ENCODE results near the gene GRK2. TPM values are rescaled to one million over a fixed set of nuclear protein-coding genes. Genes with fewer than 3 reads are reported as not detected.

GRK2 gene
- total and polyA plus RNA-seq, 2 of the 13 experiments (the other 11 are each of a cell fraction or from before 2014, with no cell fraction given): 31.3 to 42.4 TPM

DNA sequence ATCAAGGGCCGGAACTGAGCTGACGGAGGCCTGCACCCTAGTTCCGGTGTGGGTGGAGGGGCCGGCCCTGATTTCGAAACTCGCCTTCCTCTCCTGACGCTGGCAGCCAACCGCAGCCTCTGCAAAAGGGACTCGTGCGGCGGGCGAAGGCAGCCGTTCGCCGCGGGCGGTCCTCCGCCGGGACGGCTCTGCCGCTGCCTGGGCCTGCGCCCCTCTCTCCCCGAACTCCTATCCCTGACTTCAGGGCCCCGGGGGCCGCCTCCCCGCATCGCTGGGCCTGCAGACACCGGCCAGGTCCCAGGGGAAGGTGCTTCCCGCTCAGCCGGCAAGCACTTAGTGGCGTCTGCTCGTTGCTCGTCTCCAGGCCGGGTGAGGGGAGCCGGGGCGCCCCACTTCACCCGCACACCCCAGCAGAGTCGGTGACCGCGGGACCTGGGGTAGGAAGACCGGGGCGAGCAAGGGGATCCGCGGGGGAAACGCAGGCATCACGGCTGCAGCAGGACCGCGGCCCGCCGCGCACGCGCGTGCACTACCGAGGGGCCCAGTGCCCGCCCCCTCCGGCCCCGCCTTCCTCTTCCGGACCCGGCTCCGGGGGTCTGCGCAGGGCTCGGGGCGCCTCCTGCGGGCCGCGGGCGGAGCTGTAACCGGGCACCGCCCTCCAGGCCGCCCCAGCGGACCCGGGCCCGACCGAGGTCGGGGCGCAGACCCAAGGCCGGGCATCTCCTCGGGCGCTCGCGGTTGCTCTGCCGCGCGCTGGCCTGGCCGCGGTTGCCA, 22.4 kb downstream of the GRK2 start (continued):
- TF ChIP-seq, protein P1, sequence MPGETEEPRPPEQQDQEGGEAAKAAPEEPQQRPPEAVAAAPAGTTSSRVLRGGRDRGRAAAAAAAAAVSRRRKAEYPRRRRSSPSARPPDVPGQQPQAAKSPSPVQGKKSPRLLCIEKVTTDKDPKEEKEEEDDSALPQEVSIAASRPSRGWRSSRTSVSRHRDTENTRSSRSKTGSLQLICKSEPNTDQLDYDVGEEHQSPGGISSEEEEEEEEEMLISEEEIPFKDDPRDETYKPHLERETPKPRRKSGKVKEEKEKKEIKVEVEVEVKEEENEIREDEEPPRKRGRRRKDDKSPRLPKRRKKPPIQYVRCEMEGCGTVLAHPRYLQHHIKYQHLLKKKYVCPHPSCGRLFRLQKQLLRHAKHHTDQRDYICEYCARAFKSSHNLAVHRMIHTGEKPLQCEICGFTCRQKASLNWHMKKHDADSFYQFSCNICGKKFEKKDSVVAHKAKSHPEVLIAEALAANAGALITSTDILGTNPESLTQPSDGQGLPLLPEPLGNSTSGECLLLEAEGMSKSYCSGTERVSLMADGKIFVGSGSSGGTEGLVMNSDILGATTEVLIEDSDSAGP (CRISPR knock-in tag; IDR thresholded peaks at IDR 0.05; ENCODE audit: borderline replicate concordance): peak; percentile 88; the same call in 1 of the 2 replicates
- TF ChIP-seq ZNF124 (CRISPR knock-in tag; IDR thresholded peaks at IDR 0.05): peak; percentile 78; the same call in 1 of the 2 replicates
- no peak for TF ChIP-seq GTF2F1 (IDR thresholded peaks at IDR 0.05; ENCODE audit: low read length)
- TF ChIP-seq TCF12 (IDR thresholded peaks at IDR 0.05): no peak
- peak; percentile 88 for TF ChIP-seq TCF12 (CRISPR knock-in tag; IDR thresholded peaks at IDR 0.05)
- TF ChIP-seq ZNF720 (CRISPR knock-in tag; IDR thresholded peaks at IDR 0.05): no peak
- TF ChIP-seq ZSCAN31 (CRISPR knock-in tag; IDR thresholded peaks at IDR 0.05; ENCODE audit: low read depth): peak; percentile 93; the same call in 1 of the 2 replicates
- TF ChIP-seq CENPX (CRISPR knock-in tag; IDR thresholded peaks at IDR 0.05): no peak
- TF ChIP-seq, protein P2, sequence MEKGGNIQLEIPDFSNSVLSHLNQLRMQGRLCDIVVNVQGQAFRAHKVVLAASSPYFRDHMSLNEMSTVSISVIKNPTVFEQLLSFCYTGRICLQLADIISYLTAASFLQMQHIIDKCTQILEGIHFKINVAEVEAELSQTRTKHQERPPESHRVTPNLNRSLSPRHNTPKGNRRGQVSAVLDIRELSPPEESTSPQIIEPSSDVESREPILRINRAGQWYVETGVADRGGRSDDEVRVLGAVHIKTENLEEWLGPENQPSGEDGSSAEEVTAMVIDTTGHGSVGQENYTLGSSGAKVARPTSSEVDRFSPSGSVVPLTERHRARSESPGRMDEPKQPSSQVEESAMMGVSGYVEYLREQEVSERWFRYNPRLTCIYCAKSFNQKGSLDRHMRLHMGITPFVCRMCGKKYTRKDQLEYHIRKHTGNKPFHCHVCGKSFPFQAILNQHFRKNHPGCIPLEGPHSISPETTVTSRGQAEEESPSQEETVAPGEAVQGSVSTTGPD (CRISPR knock-in tag; IDR thresholded peaks at IDR 0.05): no peak
- TF ChIP-seq KMT2A (CRISPR knock-in tag; IDR thresholded peaks at IDR 0.05): peak; percentile 73; the same call in 1 of the 2 replicates
- TF ChIP-seq SRF (IDR thresholded peaks at IDR 0.05; ENCODE audit: low read depth, low read length): no peak
- TF ChIP-seq ZNF777 (CRISPR knock-in tag; IDR thresholded peaks at IDR 0.05): peak; percentile 46; the same call in 1 of the 2 replicates
- TF ChIP-seq, protein P3, sequence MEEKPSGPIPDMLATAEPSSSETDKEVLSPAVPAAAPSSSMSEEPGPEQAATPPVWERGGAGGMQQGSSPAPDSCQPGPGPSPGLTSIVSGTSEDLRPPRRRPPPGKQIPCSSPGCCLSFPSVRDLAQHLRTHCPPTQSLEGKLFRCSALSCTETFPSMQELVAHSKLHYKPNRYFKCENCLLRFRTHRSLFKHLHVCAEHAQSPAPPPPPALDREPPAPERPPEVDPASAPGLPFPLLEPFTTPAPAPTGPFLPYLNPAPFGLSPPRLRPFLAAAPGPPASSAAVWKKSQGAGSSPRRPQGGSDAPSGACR (CRISPR knock-in tag; IDR thresholded peaks at IDR 0.05): peak; percentile 97
- TF ChIP-seq, protein P4, sequence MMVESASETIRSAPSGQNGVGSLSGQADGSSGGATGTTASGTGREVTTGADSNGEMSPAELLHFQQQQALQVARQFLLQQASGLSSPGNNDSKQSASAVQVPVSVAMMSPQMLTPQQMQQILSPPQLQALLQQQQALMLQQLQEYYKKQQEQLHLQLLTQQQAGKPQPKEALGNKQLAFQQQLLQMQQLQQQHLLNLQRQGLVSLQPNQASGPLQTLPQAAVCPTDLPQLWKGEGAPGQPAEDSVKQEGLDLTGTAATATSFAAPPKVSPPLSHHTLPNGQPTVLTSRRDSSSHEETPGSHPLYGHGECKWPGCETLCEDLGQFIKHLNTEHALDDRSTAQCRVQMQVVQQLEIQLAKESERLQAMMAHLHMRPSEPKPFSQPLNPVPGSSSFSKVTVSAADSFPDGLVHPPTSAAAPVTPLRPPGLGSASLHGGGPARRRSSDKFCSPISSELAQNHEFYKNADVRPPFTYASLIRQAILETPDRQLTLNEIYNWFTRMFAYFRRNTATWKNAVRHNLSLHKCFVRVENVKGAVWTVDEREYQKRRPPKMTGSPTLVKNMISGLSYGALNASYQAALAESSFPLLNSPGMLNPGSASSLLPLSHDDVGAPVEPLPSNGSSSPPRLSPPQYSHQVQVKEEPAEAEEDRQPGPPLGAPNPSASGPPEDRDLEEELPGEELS (CRISPR knock-in tag; IDR thresholded peaks at IDR 0.05): peak; percentile 78
- TF ChIP-seq, protein P5, sequence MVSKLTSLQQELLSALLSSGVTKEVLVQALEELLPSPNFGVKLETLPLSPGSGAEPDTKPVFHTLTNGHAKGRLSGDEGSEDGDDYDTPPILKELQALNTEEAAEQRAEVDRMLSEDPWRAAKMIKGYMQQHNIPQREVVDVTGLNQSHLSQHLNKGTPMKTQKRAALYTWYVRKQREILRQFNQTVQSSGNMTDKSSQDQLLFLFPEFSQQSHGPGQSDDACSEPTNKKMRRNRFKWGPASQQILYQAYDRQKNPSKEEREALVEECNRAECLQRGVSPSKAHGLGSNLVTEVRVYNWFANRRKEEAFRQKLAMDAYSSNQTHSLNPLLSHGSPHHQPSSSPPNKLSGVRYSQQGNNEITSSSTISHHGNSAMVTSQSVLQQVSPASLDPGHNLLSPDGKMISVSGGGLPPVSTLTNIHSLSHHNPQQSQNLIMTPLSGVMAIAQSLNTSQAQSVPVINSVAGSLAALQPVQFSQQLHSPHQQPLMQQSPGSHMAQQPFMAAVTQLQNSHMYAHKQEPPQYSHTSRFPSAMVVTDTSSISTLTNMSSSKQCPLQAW (CRISPR knock-in tag; IDR thresholded peaks at IDR 0.05): peak; percentile 69; the same call in 1 of the 2 replicates
- peak; percentile 53 for TF ChIP-seq PHF20 (CRISPR knock-in tag; IDR thresholded peaks at IDR 0.05)
- TF ChIP-seq ELF4 (CRISPR knock-in tag; IDR thresholded peaks at IDR 0.05; ENCODE audit: borderline replicate concordance): peak; percentile 93
- TF ChIP-seq NRL (CRISPR knock-in tag; IDR thresholded peaks at IDR 0.05; ENCODE audit: borderline replicate concordance): peak; percentile 5; the same call in 1 of the 2 replicates
- peak; percentile 95; the same call in 1 of the 2 replicates for TF ChIP-seq SMAD9 (CRISPR knock-in tag; IDR thresholded peaks at IDR 0.05)
- no peak for TF ChIP-seq ZNF33A (CRISPR knock-in tag; IDR thresholded peaks at IDR 0.05; ENCODE audit: borderline replicate concordance)

All from HepG2 (cell line).